ENCODE data around the gene NR3C2. TPM values are rescaled to one million over a fixed set of nuclear protein-coding genes. Genes with fewer than 3 reads are reported as not detected.

The NR3C2 gene
- total and polyA plus RNA-seq, 4 donors: 2.0 to 11.5 (median 3.2) TPM

DNA sequence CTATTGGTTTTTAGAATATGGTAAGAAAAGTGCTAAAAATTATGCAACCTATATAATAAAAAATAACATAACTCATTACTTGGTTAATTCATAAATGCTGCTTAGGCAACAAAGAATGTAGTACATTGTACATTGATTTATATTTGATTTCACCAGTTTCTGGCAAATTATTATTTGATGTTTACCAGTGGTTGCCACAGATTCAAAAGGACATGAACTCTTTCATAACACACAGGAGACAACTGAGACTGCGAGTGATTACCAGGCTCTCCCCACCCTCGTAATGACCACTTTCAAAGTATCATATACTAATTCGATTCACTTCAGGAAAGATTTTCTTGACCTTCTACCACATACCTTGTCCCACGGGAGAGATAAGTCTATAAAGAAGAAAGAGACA lies 158.5 kb downstream of the NR3C2 start (continued):
- TF ChIP-seq, protein P1, sequence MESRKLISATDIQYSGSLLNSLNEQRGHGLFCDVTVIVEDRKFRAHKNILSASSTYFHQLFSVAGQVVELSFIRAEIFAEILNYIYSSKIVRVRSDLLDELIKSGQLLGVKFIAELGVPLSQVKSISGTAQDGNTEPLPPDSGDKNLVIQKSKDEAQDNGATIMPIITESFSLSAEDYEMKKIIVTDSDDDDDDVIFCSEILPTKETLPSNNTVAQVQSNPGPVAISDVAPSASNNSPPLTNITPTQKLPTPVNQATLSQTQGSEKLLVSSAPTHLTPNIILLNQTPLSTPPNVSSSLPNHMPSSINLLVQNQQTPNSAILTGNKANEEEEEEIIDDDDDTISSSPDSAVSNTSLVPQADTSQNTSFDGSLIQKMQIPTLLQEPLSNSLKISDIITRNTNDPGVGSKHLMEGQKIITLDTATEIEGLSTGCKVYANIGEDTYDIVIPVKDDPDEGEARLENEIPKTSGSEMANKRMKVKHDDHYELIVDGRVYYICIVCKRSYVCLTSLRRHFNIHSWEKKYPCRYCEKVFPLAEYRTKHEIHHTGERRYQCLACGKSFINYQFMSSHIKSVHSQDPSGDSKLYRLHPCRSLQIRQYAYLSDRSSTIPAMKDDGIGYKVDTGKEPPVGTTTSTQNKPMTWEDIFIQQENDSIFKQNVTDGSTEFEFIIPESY (IDR thresholded peaks at IDR 0.05): no peak
- TF ChIP-seq RXRA (IDR thresholded peaks at IDR 0.05): peak; percentile 83 to 84
- TF ChIP-seq FOXA1 (IDR thresholded peaks at IDR 0.05): no peak
- peak; percentile 44 for TF ChIP-seq SP1 (IDR thresholded peaks at IDR 0.05)
- no peak for TF ChIP-seq YY1 (IDR thresholded peaks at IDR 0.05)
- TF ChIP-seq TAF1 (conservative IDR thresholded peaks at IDR 0.05): no peak

- Histone ChIP-seq H3K36me3 (ENCODE audit: control insufficient read depth in 4 of 4, insufficient read depth in 3 of 4, low read depth in 1 of 4, low read length in 3 of 4) (no peaks in the 10 kb centered on the region), H3K9me3 (ENCODE audit: control insufficient read depth in 4 of 4, low read length in 3 of 4) (no peaks in the 10 kb centered on the region), H3K27ac (ENCODE audit: low read depth in 1 of 2, low read length in 2 of 2) (no peak overlapping the region), H3K4me3 (ENCODE audit: low read depth in 1 of 3, low read length in 3 of 3) (no peak overlapping the region), H3K27me3 (ENCODE audit: control insufficient read depth in 4 of 4, insufficient read depth in 4 of 4, low read length in 3 of 4) (no peaks in the 10 kb centered on the region), H3K9ac (ENCODE audit: low read depth in 1 of 2, low read length in 2 of 2) (no peak overlapping the region), H3K4me1 (ENCODE audit: control insufficient read depth in 4 of 4, insufficient read depth in 4 of 4, low read length in 3 of 4) (peaks cover 0 to 20% (median 9%) of the 10 kb centered on the region in 4 donors)
- TF ChIP-seq NR2F2 (IDR thresholded peaks at IDR 0.05) (no peak), JUND (IDR thresholded peaks at IDR 0.05) (no peak), GABPA (IDR thresholded peaks at IDR 0.05 in 1 of 2, conservative IDR thresholded peaks at IDR 0.05 in 1 of 2) (no peak), RXRA (IDR thresholded peaks at IDR 0.05) (no peak)
- TF ChIP-seq, protein P1 (IDR thresholded peaks at IDR 0.05): no peak
- no peak for DNase-seq (ENCODE audit: low spot score)
- 93% methylated on average over 9 of the region's 9 CpGs for WGBS
Observed at GRCh38 chr4:148278310-148278709, 163.9 kb downstream of the NR3C2 start.

GRCh38 chr4:148275266-148275665 lies 166.9 kb downstream of the NR3C2 start:
- no peak for TF ChIP-seq RXRA (IDR thresholded peaks at IDR 0.05)
- no peak for TF ChIP-seq TAF1 (conservative IDR thresholded peaks at IDR 0.05)
- no peak for TF ChIP-seq HNF4G (IDR thresholded peaks at IDR 0.05)
- WGBS: 85% methylated on average over 4 of the region's 4 CpGs
- no peak overlapping the region for H3K9ac ChIP-seq (ENCODE audit: low read depth in 1 of 2, low read length in 2 of 2)
- no peaks in the 10 kb centered on the region for H3K36me3 ChIP-seq (ENCODE audit: control insufficient read depth in 4 of 4, insufficient read depth in 3 of 4, low read depth in 1 of 4, low read length in 3 of 4)
- peaks cover 0 to 12% (median 3%) of the 10 kb centered on the region in 4 donors for H3K4me1 ChIP-seq (ENCODE audit: control insufficient read depth in 4 of 4, insufficient read depth in 4 of 4, low read length in 3 of 4)
- no peaks in the 10 kb centered on the region for H3K27me3 ChIP-seq (ENCODE audit: control insufficient read depth in 4 of 4, insufficient read depth in 4 of 4, low read length in 3 of 4)
- no peaks in the 10 kb centered on the region for H3K9me3 ChIP-seq (ENCODE audit: control insufficient read depth in 4 of 4, low read length in 3 of 4)
- H3K4me3 ChIP-seq (ENCODE audit: low read depth in 1 of 3, low read length in 3 of 3): no peak overlapping the region
- DNase-seq (ENCODE audit: low spot score): no peak
- H3K27ac ChIP-seq (ENCODE audit: low read depth in 1 of 2, low read length in 2 of 2): no peak overlapping the region

- peak; percentile 37 for DNase-seq (ENCODE audit: low spot score)
- WGBS: 13% methylated on average over 3 of the region's 3 CpGs
- TF ChIP-seq HNF4A (conservative IDR thresholded peaks at IDR 0.05) (peak; percentile 18 to 47), CTCF (IDR thresholded peaks at IDR 0.05; ENCODE audit: low read depth, low read length, missing input control) (no peak), RAD21 (IDR thresholded peaks at IDR 0.05) (peak in 1 of 2 donors; percentile 41), RXRA (IDR thresholded peaks at IDR 0.05) (peak; percentile 52 to 73), SP1 (IDR thresholded peaks at IDR 0.05) (no peak)
- TF ChIP-seq, protein P2, sequence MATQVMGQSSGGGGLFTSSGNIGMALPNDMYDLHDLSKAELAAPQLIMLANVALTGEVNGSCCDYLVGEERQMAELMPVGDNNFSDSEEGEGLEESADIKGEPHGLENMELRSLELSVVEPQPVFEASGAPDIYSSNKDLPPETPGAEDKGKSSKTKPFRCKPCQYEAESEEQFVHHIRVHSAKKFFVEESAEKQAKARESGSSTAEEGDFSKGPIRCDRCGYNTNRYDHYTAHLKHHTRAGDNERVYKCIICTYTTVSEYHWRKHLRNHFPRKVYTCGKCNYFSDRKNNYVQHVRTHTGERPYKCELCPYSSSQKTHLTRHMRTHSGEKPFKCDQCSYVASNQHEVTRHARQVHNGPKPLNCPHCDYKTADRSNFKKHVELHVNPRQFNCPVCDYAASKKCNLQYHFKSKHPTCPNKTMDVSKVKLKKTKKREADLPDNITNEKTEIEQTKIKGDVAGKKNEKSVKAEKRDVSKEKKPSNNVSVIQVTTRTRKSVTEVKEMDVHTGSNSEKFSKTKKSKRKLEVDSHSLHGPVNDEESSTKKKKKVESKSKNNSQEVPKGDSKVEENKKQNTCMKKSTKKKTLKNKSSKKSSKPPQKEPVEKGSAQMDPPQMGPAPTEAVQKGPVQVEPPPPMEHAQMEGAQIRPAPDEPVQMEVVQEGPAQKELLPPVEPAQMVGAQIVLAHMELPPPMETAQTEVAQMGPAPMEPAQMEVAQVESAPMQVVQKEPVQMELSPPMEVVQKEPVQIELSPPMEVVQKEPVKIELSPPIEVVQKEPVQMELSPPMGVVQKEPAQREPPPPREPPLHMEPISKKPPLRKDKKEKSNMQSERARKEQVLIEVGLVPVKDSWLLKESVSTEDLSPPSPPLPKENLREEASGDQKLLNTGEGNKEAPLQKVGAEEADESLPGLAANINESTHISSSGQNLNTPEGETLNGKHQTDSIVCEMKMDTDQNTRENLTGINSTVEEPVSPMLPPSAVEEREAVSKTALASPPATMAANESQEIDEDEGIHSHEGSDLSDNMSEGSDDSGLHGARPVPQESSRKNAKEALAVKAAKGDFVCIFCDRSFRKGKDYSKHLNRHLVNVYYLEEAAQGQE (IDR thresholded peaks at IDR 0.05): no peak
- H3K4me3 ChIP-seq (ENCODE audit: low read depth in 1 of 3, low read length in 3 of 3): peak overlapping the region in 1 of 3 donors; percentile 22
- no peaks in the 10 kb centered on the region for H3K27me3 ChIP-seq (ENCODE audit: control insufficient read depth in 4 of 4, insufficient read depth in 4 of 4, low read length in 3 of 4)
- H3K4me1 ChIP-seq (ENCODE audit: control insufficient read depth in 4 of 4, insufficient read depth in 4 of 4, low read length in 3 of 4): peaks cover 0 to 12% (median 3%) of the 10 kb centered on the region in 4 donors
- peak overlapping the region; percentile 7 to 66 for H3K27ac ChIP-seq (ENCODE audit: low read depth in 1 of 2, low read length in 2 of 2)
- no peak overlapping the region for H3K9ac ChIP-seq (ENCODE audit: low read depth in 1 of 2, low read length in 2 of 2)
- H3K36me3 ChIP-seq (ENCODE audit: control insufficient read depth in 4 of 4, insufficient read depth in 3 of 4, low read depth in 1 of 4, low read length in 3 of 4): no peaks in the 10 kb centered on the region
- H3K9me3 ChIP-seq (ENCODE audit: control insufficient read depth in 4 of 4, low read length in 3 of 4): no peaks in the 10 kb centered on the region
Observed at GRCh38 chr4:148273501-148273986, 168.7 kb downstream of the NR3C2 start.
